HG02884 (cell line): ENCODE measurements around the gene KRT8.
A peak's percentile ranks its signal among the peaks of the same experiment; 100 is the strongest.
"Not testable (repeated sequence)": the region's sequence is repeated elsewhere in the genome, so short reads cannot be mapped to it uniquely, and the experiment has no call there.

Experiments used
- ATAC-seq: cut with Tn5 transposase; IDR thresholded peaks from one replicate; pipeline ENCODE4 v1.9.1; 2021; ENCODE audit warnings: mild to moderate bottlenecking, moderate library complexity; ENCODE audit not compliant: unreplicated experiment

KRT8 gene

DNA sequence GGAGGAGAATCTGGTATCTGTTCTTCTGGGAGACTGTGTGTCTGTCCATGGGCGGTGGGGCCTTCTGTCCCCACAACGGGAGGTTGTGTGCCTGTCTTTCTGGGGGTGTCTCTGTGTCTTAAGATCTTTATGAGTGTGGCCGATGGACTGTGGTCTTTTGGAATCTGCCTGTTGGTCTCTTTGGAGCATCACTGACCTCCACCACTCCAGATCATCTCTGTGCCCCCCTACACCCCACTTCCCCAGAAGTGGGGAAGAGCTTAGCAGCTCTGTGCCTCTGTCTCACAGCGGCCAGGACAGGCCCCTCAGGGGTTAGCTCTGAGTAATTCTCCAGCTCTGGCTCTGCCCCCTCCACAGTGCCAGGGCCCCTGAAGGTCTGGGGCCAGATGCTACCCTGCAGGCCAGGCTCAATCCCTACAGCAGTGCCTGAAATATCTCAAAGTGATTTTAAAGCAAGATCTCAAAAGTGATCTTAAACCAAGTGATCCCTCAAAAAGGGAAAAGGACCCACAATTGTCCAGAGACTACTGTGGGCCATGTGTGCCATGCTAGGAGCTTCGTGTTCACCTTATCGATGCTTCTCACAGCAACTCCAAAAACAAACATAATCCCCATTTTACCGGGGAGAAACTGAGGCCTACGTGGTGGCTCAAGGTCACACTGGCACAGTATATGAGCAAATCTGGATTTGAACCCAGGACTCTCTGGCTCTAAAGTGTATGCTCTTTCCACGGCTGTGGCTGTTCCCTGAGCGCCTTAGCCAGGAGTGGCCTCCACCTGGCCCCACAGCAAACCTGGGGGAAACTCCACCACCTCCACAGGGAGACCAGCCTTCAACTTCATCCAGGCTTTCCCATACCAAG is 30.1 kb downstream of the KRT8 start:
- ATAC-seq: no peak

DNA sequence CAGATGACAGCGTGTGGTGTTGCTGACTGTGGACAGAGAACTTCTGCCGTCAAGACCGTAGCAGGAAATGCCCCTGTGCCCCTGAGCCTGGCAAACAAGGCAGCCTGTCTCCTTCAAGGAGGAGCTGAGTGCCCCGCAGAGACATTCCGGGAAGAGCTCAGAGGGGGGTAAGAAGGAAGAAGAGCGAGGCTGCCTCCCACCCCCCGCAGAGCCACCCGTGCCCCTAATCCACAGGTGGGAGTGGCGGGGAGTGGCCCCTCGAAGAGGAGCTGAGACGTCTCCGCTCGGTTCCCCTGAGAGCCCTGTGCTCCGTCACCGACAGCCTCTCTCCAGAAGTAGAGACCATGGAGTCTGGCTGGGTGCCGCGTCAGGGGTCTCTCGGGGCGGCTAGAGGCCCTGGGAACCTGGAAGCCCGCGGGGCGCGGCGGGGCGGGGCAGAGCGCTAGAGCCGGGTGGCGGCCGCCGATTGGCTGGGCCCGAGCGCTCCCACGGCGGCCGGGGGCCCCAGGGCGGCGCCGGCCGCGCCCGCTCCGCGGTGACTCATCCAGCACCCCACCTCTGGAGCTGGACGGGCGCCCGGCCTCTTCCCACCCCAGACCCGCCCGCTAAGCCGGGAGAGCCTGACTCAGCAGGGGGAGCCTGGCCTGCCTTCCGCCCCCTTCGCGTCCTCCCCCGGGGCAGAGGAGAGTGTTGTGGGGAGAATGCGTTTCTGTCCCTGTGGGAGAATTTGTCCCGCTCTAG is 30.9 kb downstream of the KRT8 start:
- no peak for ATAC-seq

- no peak for ATAC-seq
These were observed 31.4 kb downstream of the KRT8 start for GRCh38 chr12:52873513-52873831.

- ATAC-seq: no peak
These were observed 32.1 kb downstream of the KRT8 start for GRCh38 chr12:52872644-52873389.

DNA sequence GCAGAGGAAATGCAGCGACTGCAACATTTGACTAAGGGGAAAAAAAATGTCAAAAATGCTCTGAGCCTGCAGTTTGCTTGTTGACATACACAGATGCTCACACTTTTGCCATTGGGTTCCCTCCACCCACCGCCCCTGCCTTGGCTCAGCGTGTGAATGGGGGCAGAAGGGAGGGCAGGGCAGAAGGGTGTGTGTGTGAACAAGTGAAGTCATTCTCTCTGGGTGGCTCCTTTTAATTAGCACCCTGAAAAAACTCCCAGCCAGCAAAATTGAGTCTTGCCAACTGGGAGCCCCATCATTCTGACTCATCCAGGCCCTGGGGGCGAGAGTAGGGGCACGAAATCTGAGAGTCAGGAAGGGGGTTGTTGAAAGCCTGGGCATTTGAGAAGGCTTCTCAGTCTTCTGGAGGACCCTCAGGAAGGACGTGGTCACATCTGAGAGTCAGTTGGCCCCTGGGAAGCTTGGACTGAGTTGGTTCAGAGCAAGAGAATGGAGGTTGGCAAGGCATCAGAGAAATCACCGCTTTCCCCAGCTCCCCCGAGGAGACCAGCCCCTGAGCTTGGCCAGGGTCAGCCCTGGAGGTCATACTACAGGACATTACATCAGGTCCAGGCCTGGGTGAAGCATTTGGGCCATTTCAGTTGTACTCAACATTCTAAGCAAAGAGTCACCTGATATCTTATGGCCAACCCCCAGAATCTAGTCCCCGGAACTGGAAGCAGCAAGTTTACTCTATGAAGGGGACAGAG is 33.4 kb downstream of the KRT8 start:
- no peak for ATAC-seq

- peak; percentile 56 for ATAC-seq
These were observed 34.2 kb downstream of the KRT8 start for GRCh38 chr12:52870361-52871290.

DNA sequence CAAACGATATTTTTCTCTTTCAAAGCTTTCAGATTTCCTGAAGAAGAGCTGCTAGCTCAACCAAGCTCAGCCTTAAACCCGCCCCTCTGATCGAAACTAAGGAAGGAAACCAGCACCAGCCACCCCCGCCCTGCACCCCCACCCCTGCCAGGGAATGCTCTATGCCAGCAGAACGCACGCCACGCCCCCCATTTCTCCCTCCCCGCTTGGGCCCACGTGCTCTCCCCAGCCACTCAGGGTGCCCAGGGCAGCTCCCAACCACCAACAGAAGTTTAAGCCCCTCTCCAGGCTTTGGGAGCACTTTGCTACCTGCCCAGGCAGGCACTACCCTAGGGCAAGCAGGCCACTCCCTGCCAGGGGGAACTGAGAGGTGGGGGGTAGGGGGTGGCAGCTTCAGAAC is 37.2 kb downstream of the KRT8 start:
- no peak for ATAC-seq

GRCh38 chr12:52867152-52867551 is 37.7 kb downstream of the KRT8 start:
- ATAC-seq: no peak

- ATAC-seq: no peak
These were observed 39.6 kb downstream of the KRT8 start for GRCh38 chr12:52865090-52865944.

DNA sequence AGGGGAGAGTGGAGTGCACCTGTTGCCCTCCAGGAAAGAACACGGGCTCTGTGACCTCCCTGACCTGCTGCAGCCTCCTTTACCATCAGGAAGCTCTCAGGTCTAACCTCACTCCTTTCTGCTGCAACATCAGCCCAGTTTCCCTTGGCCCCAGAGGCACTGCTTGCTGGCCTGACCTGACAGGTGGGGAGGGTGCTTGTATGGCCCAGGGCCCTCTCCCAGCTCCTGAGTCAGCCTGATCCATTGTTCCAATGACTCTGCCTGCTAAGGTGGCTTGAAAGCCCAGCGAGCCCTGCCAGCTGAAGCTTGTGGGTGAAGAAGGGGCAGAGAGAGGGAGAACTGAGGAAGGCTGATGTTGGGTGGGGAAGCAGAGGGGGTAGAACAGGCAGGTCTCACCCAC is 42.9 kb downstream of the KRT8 start:
- no peak for ATAC-seq

GRCh38 chr12:52861511-52861910 is 43.4 kb downstream of the KRT8 start:
- no peak for ATAC-seq

DNA sequence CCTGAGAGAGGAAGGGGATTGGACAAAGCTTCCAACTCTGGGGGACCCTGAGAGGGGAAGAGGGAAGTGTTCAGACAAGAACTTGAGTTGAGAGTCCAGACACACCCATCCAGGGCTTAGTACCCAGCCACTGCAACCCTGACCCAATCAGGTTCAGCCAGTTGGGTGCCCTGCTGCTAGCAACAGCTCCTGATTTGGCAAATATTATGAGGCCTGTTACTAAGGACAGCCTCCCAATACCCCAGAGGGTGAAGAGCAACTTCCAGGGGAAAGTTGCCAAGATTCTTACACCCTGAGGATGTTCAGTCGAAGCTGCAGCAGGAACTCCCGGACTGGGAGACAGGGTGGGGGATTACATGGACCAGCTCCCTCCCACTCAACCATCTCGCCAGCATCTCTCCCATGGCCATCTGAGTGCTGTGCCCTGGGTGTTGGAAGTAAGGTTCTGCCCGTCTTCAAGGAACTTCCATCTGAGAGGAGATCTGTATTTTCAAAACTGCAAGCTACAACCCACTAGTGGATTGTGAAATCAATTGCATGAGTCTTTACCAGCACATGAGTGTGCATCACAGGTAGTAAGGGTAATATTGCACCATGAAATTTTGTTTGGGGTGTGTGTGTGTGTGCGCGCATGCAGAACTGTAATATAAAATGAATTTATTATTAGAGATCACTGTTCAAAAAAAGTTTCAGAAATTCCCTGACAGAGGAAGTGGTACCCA is 44.6 kb downstream of the KRT8 start:
- no peak for ATAC-seq

- ATAC-seq: no peak
These were observed 47.4 kb downstream of the KRT8 start for GRCh38 chr12:52857500-52857899.

DNA sequence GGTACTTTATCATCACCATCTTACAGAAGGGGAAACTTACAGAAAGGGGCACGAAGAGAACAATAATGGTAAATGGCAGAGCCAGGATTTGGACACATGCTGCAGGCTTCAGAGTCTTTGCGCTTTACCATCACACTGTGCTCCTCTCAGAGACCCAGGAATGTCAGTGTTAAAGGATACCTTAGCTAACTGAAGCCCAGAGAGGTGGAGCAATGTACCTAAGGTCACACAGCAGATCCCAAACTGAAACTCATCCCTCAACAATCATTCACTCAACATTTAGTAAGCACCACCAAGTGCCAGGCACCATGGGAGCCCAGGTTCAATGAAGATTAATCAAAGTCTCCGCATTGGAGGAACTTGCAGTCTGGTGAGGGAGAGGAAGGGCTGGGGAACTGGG is 48.1 kb downstream of the KRT8 start:
- ATAC-seq: no peak

DNA sequence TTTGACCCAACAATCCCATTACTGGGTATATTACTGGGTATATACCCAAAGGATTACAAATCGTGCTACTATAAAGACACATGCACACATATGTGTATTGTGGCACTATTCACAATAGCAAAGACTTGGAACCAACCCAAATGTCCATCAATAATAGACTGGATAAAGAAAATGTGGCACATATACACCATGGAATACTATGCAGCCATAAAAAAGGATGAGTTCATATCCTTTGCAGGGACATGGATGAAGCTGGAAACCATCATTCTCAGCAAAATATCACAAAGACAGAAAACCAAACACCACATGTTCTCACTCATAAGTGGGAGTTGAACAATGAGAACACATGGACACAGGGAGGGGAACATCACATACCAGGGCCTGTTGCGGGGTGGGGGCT is 48.8 kb downstream of the KRT8 start:
- ATAC-seq: not testable (repeated sequence)

- no peak for ATAC-seq
These were observed 53.1 kb downstream of the KRT8 start for GRCh38 chr12:52851787-52852186.

DNA sequence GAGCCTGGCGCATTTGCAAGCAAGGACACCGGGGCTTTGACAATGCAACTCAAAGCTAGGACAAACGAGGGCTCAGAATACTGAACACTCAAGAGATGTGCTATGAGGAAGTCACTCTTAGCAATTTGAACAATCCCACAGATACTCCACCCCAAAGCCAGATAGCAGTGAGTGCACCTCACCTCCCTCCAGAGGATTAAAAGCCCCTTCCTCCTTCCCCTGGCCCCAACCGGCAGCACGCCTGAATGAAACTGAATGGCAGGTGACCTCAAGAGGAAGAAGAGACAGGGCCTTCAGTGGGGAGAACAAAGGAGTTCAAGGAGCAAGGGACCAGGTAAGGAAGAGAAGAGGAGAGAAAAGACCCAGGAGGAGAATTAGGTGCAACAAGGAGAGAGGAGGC is 54.2 kb downstream of the KRT8 start:
- no peak for ATAC-seq

DNA sequence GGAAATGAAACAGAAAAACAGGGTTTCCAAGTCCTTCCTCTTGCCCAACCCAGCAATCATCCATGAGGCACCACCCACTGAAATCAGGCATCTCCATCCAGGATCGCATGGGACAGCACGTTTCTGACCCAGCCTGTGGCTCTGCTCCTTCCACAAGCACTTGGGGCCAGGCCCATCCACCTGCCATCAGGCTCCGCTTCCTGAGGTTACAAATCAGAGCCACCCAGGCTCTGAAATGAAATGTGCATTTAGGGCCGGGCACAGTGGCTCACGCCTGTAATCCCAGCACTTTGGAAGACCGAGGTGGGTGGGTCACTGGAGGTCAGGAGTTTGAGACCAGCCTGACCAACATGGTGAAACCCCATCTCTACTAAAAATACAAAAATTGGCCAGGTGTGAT is 55.4 kb downstream of the KRT8 start:
- ATAC-seq: no peak
